HepG2 (cell line): Measurements from ENCODE around the gene FAM120B. TPM values are rescaled to one million over a fixed set of nuclear protein-coding genes. Genes with fewer than 3 reads are reported as not detected.
A peak's percentile ranks its signal among the peaks of the same experiment; 100 is the strongest.

ENCODE experiments used
- FOXK1 ChIP-seq: sonication (generic); formaldehyde crosslinking; IDR thresholded peaks from 2 replicates; pipeline ENCODE4 v1.4.0; 2020; ENCODE audit warnings: low read depth, missing genetic modification reagents, borderline replicate concordance
- PCBP1 ChIP-seq: fragments of 200-400 bp; formaldehyde crosslinking; IDR thresholded peaks from 2 replicates; pipeline ENCODE4 v1.6.1; 2017; ENCODE audit warnings: mild to moderate bottlenecking, low read depth, low read length, borderline replicate concordance
- ZBTB4 ChIP-seq: sonication (generic); formaldehyde crosslinking; IDR thresholded peaks from 2 replicates; pipeline ENCODE4 v1.4.0; 2020; ENCODE audit warnings: missing genetic modification reagents, mild to moderate bottlenecking, borderline replicate concordance
- polyA plus RNA-seq, 8 experiments: library from polyadenylated mRNA; depleted of rRNA in 3 of 8; stranded (reverse) in 7 of 8; unstranded in 1 of 8; fragments of >200 nt; fragmentation: Illumina TruSeq in 4 of 8; extraction: Trizol in 4 of 8; gene quantifications; 2 replicates each; pipeline versions ENCODE4 v1.2.1 to v1.2.3, GENCODE V29; 2011 to 2016; ENCODE audit warnings: low read depth in 4 of 8, missing spikeins in 1 of 8, mixed read lengths in 1 of 8; ENCODE audit not compliant: insufficient read depth in 1 of 8
- total RNA-seq, 5 experiments: library from RNA; depleted of rRNA; stranded (reverse); fragments of >200 nt; fragmentation: Illumina TruSeq; extraction: Trizol; gene quantifications; 2 replicates each; pipeline ENCODE4 v1.2.3, GENCODE V29; 2016; ENCODE audit warnings: low read depth in 1 of 5
- TF ChIP-seq, protein P1 (sequence below): sonication (generic); formaldehyde crosslinking; conservative IDR thresholded peaks from 2 replicates; pipeline ENCODE4 v1.4.0; 2020; ENCODE audit warnings: mild to moderate bottlenecking, missing genetic modification reagents, moderate library complexity

Gene FAM120B
- total and polyA plus RNA-seq, 2 of the 13 experiments (the other 11 are each of a cell fraction or from before 2014, with no cell fraction given): 9.2 to 10.7 TPM

DNA sequence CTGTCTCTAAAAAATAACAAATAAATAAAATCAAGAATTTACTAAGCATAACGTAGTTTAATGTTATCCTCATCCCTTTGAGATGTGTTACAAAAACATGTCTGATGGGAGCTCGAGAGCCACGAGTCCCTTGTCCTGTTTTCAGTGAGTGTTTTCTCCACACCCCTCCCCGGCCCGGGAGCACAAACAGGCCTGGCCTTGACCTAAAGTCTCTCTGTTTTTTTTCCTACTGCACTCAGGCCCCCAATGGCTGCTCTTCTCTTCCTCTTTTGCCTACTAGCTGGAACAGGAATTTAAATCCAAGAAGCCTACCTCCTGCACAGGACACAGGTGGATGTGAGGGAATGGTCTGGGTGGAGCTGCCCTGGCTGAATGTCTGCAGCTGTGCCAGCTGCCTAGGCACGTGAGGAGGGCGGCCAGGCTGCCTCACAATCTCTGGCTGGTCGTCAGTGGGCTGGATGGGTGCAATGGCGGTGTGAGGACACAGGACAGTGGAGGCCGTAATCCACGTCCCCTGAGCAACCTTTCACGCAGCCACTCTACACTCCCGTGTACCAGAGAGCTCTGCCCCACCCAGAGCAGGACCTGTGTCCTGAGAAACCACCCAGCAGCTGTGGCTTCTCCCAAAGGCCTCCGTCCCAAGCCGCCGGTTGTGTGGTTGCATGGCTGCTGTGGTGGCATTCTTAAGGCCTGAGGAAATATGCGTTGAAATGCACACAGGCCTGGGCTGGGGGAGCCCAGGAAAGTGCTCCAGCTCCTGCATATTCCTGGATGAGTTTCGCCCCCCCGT is 117.5 kb downstream of the FAM120B start (continued):
- TF ChIP-seq, protein P1, sequence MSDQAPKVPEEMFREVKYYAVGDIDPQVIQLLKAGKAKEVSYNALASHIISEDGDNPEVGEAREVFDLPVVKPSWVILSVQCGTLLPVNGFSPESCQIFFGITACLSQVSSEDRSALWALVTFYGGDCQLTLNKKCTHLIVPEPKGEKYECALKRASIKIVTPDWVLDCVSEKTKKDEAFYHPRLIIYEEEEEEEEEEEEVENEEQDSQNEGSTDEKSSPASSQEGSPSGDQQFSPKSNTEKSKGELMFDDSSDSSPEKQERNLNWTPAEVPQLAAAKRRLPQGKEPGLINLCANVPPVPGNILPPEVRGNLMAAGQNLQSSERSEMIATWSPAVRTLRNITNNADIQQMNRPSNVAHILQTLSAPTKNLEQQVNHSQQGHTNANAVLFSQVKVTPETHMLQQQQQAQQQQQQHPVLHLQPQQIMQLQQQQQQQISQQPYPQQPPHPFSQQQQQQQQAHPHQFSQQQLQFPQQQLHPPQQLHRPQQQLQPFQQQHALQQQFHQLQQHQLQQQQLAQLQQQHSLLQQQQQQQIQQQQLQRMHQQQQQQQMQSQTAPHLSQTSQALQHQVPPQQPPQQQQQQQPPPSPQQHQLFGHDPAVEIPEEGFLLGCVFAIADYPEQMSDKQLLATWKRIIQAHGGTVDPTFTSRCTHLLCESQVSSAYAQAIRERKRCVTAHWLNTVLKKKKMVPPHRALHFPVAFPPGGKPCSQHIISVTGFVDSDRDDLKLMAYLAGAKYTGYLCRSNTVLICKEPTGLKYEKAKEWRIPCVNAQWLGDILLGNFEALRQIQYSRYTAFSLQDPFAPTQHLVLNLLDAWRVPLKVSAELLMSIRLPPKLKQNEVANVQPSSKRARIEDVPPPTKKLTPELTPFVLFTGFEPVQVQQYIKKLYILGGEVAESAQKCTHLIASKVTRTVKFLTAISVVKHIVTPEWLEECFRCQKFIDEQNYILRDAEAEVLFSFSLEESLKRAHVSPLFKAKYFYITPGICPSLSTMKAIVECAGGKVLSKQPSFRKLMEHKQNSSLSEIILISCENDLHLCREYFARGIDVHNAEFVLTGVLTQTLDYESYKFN (CRISPR knock-in tag): 0 out of 2 replicates have a peak, but pooled peaks have one; percentile 23
- TF ChIP-seq ZBTB4 (CRISPR knock-in tag) (no peak), FOXK1 (CRISPR knock-in tag) (0 out of 2 replicates have a peak, but pooled peaks have one; percentile 32), PCBP1 (no peak)
